CD4-positive, alpha-beta T cell treated with Interleukin-10 for 1 hour (primary cell): ENCODE measurements around the gene PMFBP1.
A peak's percentile ranks its signal among the peaks of the same experiment; 100 is the strongest.
"Not testable (repeated sequence)": the region's sequence is repeated elsewhere in the genome, so short reads cannot be mapped to it uniquely, and the experiment has no call there.

ENCODE experiments used
- DNase-seq: peaks from one replicate; pipeline ENCODE4 v3.0.0-alpha.2; 2020

Gene PMFBP1

DNA sequence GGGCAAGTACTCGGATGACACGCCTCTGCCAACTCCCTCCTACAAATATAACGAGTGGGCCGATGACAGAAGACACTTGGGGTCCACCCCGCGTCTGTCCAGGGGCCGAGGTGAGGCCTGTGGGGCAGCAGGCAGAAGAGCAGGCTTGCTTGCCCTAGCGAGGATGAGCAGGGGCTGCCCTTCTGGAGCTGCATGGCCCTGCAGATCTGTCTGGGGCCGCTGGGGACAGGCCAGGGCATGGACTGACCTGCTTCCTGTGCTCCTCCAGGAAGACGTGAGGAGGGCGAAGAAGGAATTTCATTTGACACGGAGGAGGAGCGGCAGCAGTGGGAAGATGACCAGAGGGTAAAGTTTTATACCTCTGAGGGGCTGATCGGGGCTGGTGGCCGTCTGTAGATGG lies 73.0 kb downstream of the PMFBP1 start:
- no peak for DNase-seq

- DNase-seq: peak; percentile 21
Measured at GRCh38 chr16:72094266-72094610, 77.7 kb downstream of the PMFBP1 start.

GRCh38 chr16:72093448-72094265 lies 78.3 kb downstream of the PMFBP1 start, which contains the start of the genes DHX38 and TXNL4B:
TSS of gene DHX38 (plus strand) at chr16:72093847. CDS start at chr16:72096158, 2,311 bp downstream.
TSS of gene TXNL4B (minus strand) at chr16:72093620. CDS start at chr16:72090749, 2,871 bp downstream.
- DNase-seq: peak; percentile 97

- DNase-seq: no peak
Measured at GRCh38 chr16:72092832-72093447, 79.0 kb downstream of the PMFBP1 start.

DNA sequence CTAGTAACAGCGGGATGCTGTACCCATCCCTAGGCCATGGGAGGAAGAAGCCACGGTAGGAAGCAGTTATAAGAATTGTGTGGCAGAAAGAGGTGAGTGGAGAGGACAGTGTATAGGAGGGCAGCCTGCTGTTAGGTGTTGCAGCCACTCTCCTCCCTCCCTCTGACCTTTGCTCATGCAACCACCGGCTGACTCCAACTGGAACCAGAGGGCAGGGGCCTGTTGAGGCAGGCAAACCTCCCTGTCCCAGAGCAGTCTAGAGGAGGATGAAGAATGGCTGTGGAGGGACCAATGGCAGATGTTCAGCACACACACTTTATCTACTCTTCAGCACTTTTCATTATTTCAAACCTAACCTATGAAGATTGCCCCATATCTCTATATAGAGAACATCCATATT lies 80.7 kb downstream of the PMFBP1 start:
- DNase-seq: no peak

DNA sequence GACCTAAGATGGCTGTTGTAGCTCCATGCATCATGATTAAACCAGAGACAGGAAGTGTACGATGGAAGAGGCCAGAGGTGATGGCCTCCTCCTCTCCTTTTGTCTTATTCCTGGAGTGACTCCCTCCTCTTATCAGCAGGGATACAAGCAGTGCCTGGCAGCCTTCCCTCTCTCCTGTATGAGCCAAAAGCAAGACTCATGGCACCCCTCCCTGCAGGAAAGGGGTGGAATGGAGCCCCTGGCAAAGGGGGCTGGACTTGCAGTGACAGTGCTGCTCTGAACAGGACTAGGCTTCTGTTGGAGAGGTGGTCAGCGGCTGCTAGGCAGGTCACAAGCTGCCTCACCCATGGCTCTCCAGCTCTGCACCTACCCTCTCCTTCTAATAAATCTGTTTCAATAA lies 87.0 kb downstream of the PMFBP1 start:
- DNase-seq: no peak

- no peak for DNase-seq
Measured at GRCh38 chr16:72084445-72084844, 87.5 kb downstream of the PMFBP1 start.

- DNase-seq: no peak
Measured at GRCh38 chr16:72083778-72084404, 88.1 kb downstream of the PMFBP1 start.

GRCh38 chr16:72076991-72077706 lies 94.8 kb downstream of the PMFBP1 start:
- DNase-seq: not testable (repeated sequence)

DNA sequence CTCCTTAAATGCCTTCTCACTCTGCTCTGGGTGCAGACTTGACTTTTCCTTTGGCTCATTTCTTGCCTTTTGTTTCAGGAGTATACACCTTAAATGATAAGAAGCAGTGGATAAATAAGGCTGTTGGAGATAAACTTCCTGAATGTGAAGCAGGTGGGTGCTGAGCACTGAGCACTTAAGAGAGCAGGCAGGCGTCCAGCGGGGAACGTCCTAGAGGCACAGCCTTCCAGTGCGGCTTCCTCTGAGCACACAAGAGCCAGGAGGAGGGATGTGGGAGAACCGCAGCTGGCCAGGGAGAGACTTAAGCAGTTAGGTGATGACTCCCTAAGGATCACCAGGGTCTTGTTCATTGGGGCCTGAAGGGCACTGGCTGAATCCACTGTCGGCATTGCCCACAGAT lies 96.9 kb downstream of the PMFBP1 start:
- not testable (repeated sequence) for DNase-seq

DNA sequence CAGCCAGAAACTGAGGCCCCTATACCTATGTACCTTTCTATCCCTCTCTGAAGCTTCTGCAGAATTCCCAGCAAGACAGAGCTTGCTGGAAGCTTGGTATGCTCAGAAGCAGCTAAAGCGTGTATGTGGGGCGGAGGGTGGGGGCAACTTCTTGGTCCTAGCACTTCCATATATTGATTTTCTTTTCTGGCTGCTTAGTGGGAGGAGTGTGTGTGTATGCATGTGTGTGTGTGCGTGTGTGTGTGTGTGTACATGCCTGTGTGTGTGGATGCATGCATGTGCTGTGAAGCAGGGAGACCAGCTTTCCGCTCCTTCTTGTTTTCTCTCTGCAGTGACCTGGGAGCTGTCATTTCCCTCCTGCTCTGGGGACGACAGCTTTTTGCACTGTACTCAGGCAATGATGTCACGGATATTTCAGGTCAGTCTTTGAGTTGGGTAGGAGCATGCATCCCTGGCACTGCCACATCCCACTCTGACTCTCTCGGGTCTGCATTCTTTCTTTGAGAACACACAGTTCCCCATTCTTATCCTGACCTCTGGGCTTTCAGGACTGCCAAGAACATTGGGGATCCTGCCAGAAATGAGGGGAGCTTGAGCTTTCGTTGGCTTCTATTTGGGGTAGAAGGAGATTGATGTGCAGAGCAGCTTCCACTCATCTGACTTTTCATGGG lies 98.3 kb downstream of the PMFBP1 start:
- no peak for DNase-seq

GRCh38 chr16:72072514-72073342 lies 99.2 kb downstream of the PMFBP1 start:
- DNase-seq: no peak
